ENCODE measurements around the gene HMGN2.

DNA sequence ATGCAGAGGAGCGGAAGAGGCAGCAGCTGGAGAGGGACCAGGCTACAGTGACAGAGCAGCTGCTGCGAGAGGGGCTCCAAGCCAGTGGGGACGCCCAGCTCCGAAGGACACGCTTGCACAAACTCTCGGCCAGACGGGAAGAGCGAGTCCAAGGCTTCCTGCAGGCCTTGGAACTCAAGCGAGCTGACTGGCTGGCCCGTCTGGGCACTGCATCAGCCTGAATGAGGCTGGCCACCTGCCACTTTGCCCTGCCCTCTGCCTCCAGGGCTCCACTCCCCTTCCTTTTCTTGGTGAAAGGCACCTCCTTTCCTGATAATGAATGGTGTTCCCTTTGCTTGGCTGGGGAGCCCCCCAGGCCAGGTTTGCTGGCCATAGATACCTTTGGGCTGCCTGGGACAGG, 3.3 kb upstream of the HMGN2 start:
- TF ChIP-seq TAF1 (IDR thresholded peaks at IDR 0.05; ENCODE audit: borderline replicate concordance, low read depth, low read length) (no peak), POLR2AphosphoS5 (IDR thresholded peaks at IDR 0.05; ENCODE audit: low read depth, low read length) (no peak), POLR2A (IDR thresholded peaks at IDR 0.05; ENCODE audit: low read depth, low read length) (no peak)
